ENCODE measurements around the gene NRXN3. TPM values are rescaled to one million over a fixed set of nuclear protein-coding genes. Genes with fewer than 3 reads are reported as not detected.

The NRXN3 gene
- total RNA-seq, 5 donors from 2014 or later (not counting 1 experiment from before 2014, with no cell fraction given) = not detected

DNA sequence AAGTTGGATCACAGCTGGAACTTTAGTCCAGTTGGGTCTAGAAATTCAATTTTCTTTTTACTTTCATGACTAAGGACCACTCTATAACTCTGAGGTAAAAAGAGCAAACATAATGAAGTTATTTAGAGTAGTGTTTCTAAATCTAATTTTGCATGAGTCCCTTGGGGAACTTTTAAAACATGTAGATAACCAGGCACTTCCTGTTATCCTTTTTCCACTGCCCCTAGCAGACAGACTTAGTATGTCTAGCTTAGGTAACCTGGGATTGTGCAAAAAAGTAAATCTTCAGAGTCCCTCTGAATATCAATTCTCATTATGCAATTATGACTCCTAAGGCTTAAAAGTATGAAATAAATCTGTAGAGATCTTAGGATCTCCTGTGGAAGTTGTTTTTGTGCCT lies 1669.9 kb downstream of the NRXN3 start:
- Mint-ChIP-seq H3K27ac (no peak overlapping the region), H3K36me3 (no peaks in the 10 kb centered on the region), H3K4me3 (no peak overlapping the region), H3K27me3 (no peaks in the 10 kb centered on the region), H3K4me1 (no peaks in the 10 kb centered on the region), H3K9me3 (peaks cover 0 to 3% (median 0%) of the 10 kb centered on the region in 3 donors)
- no peak overlapping the region for H3K27ac ChIP-seq (ENCODE audit: low read length)
- DNase-seq = no peak
- H3K4me3 ChIP-seq (ENCODE audit: control insufficient read depth in 1 of 2, extremely low read depth in 1 of 2, low read length in 1 of 2) = no peak overlapping the region
- H3K27me3 ChIP-seq (replicated peaks in 1 of 2; ENCODE audit: control insufficient read depth in 2 of 2, extremely low read depth in 1 of 2, insufficient read depth in 2 of 2, low read length in 1 of 2) = no peaks in the 10 kb centered on the region
- H3K36me3 ChIP-seq (ENCODE audit: control insufficient read depth in 2 of 2, extremely low read depth in 1 of 2, insufficient read depth in 1 of 2, low read length in 1 of 2) = no peaks in the 10 kb centered on the region
- ChIA-PET CTCF (no interaction called here), POLR2A (no interaction called here)
- no peaks in the 10 kb centered on the region for H3K9me3 ChIP-seq
- no peaks in the 10 kb centered on the region for H3K4me1 ChIP-seq (ENCODE audit: control insufficient read depth in 1 of 2, extremely low read depth in 1 of 2, insufficient read depth in 2 of 2, low read length in 2 of 2)
- no peak for ATAC-seq (replicated peaks in 1 of 4)

DNA sequence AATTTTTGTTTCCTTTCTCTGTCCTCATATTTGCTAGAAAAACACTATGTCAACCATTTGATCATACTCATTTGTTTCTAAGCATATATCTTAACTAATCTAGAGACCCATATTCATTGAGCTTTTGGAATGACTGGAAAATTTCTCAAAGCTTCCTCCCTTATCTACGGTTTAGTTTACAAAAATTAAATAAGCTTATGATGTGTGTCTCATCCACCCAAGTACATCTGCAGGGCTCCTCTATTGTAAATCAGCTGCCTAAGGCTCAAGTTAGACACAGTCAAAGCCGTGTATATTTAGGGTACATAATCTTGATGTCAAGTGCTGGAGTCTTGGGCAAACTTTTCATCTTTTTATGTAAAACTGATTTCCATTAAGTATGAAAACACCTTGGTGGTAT lies 1670.7 kb downstream of the NRXN3 start:
- no CpG with 5 or more reads among the region's 2 CpGs for WGBS (ENCODE audit: insufficient coverage)
- Mint-ChIP-seq H3K36me3 (no peaks in the 10 kb centered on the region), H3K4me1 (no peaks in the 10 kb centered on the region), H3K4me3 (no peak overlapping the region), H3K27ac (no peak overlapping the region), H3K27me3 (no peaks in the 10 kb centered on the region), H3K9me3 (peaks cover 0 to 3% (median 0%) of the 10 kb centered on the region in 3 donors)
- ATAC-seq (replicated peaks in 1 of 4) (no peak), DNase-seq (no peak)
- Histone ChIP-seq H3K4me3 (ENCODE audit: control insufficient read depth in 1 of 2, extremely low read depth in 1 of 2, low read length in 1 of 2) (no peak overlapping the region), H3K4me1 (ENCODE audit: control insufficient read depth in 1 of 2, extremely low read depth in 1 of 2, insufficient read depth in 2 of 2, low read length in 2 of 2) (no peaks in the 10 kb centered on the region), H3K36me3 (ENCODE audit: control insufficient read depth in 2 of 2, extremely low read depth in 1 of 2, insufficient read depth in 1 of 2, low read length in 1 of 2) (no peaks in the 10 kb centered on the region), H3K27me3 (replicated peaks in 1 of 2; ENCODE audit: control insufficient read depth in 2 of 2, extremely low read depth in 1 of 2, insufficient read depth in 2 of 2, low read length in 1 of 2) (no peaks in the 10 kb centered on the region), H3K9me3 (no peaks in the 10 kb centered on the region), H3K27ac (ENCODE audit: low read length) (no peak overlapping the region)
- POLR2A ChIA-PET = no interaction called here
- CTCF ChIA-PET = no interaction called here

DNA sequence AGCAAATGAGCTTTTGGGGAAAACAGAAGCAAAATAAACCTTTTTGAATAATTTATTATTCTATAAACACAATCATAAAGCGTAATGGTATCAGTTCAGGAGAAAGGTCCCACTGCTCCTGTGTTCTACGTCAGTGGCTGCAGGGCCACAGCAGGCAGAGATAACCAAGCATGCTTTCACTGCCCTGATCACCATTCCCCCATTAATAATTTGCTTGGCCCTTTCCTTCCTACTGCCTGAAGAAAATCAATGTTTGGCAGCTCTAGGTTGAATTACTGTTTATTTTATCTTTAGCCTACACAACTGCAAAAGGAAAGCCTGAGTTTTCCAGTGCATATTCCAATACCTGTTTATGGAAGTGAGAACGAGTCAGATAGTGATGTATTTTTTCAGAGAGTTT lies 1671.3 kb downstream of the NRXN3 start:
- Mint-ChIP-seq H3K4me3 (no peak overlapping the region), H3K27me3 (no peaks in the 10 kb centered on the region), H3K27ac (no peak overlapping the region), H3K4me1 (no peaks in the 10 kb centered on the region), H3K9me3 (peaks cover 0 to 3% (median 0%) of the 10 kb centered on the region in 3 donors), H3K36me3 (no peaks in the 10 kb centered on the region)
- 52% methylated on average over 3 of the region's 3 CpGs for WGBS (ENCODE audit: insufficient coverage)
- ChIA-PET POLR2A (no interaction called here), CTCF (no interaction called here)
- Histone ChIP-seq H3K27me3 (replicated peaks in 1 of 2; ENCODE audit: control insufficient read depth in 2 of 2, extremely low read depth in 1 of 2, insufficient read depth in 2 of 2, low read length in 1 of 2) (no peaks in the 10 kb centered on the region), H3K36me3 (ENCODE audit: control insufficient read depth in 2 of 2, extremely low read depth in 1 of 2, insufficient read depth in 1 of 2, low read length in 1 of 2) (no peaks in the 10 kb centered on the region), H3K9me3 (no peaks in the 10 kb centered on the region), H3K27ac (ENCODE audit: low read length) (no peak overlapping the region), H3K4me3 (ENCODE audit: control insufficient read depth in 1 of 2, extremely low read depth in 1 of 2, low read length in 1 of 2) (no peak overlapping the region), H3K4me1 (ENCODE audit: control insufficient read depth in 1 of 2, extremely low read depth in 1 of 2, insufficient read depth in 2 of 2, low read length in 2 of 2) (no peaks in the 10 kb centered on the region)
- DNase-seq (no peak), ATAC-seq (replicated peaks in 1 of 4) (no peak)

DNA sequence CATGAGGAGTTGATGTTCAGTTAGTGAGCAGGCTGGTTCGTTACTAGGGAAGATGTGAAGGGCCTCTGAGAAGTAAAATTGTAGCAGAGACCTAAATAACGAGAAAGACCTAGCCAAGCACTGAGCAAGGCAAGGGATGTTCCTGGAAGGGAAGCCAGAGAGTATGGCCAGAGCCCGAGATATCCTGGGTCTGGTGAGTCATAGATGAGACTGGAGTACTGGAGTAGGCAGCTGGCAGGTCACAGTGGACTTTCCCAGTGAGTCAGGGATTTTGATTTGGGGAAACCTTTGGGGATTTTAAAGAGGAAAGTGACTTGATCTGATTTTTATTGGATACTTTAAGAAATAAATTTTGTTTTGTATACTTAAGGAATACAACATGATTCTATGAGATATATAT lies 1672.1 kb downstream of the NRXN3 start:
- H3K4me1 ChIP-seq (ENCODE audit: control insufficient read depth in 1 of 2, extremely low read depth in 1 of 2, insufficient read depth in 2 of 2, low read length in 2 of 2) = no peaks in the 10 kb centered on the region
- WGBS (ENCODE audit: insufficient coverage) = 47% methylated on average over 3 of the region's 3 CpGs
- peaks cover 0 to 5% (median 3%) of the 10 kb centered on the region in 3 donors for H3K9me3 Mint-ChIP-seq
- ChIA-PET POLR2A (no interaction called here), CTCF (no interaction called here)
- ATAC-seq (replicated peaks in 1 of 4) (no peak), DNase-seq (no peak)
- no peaks in the 10 kb centered on the region for H3K4me1 Mint-ChIP-seq
- H3K27ac ChIP-seq (ENCODE audit: low read length) = no peak overlapping the region
- no peaks in the 10 kb centered on the region for H3K9me3 ChIP-seq
- no peak overlapping the region for H3K4me3 ChIP-seq (ENCODE audit: control insufficient read depth in 1 of 2, extremely low read depth in 1 of 2, low read length in 1 of 2)
- no peaks in the 10 kb centered on the region for H3K36me3 ChIP-seq (ENCODE audit: control insufficient read depth in 2 of 2, extremely low read depth in 1 of 2, insufficient read depth in 1 of 2, low read length in 1 of 2)
- no peaks in the 10 kb centered on the region for H3K36me3 Mint-ChIP-seq
- no peak overlapping the region for H3K27ac Mint-ChIP-seq
- H3K4me3 Mint-ChIP-seq = no peak overlapping the region
- no peaks in the 10 kb centered on the region for H3K27me3 Mint-ChIP-seq
- H3K27me3 ChIP-seq (replicated peaks in 1 of 2; ENCODE audit: control insufficient read depth in 2 of 2, extremely low read depth in 1 of 2, insufficient read depth in 2 of 2, low read length in 1 of 2) = no peaks in the 10 kb centered on the region

DNA sequence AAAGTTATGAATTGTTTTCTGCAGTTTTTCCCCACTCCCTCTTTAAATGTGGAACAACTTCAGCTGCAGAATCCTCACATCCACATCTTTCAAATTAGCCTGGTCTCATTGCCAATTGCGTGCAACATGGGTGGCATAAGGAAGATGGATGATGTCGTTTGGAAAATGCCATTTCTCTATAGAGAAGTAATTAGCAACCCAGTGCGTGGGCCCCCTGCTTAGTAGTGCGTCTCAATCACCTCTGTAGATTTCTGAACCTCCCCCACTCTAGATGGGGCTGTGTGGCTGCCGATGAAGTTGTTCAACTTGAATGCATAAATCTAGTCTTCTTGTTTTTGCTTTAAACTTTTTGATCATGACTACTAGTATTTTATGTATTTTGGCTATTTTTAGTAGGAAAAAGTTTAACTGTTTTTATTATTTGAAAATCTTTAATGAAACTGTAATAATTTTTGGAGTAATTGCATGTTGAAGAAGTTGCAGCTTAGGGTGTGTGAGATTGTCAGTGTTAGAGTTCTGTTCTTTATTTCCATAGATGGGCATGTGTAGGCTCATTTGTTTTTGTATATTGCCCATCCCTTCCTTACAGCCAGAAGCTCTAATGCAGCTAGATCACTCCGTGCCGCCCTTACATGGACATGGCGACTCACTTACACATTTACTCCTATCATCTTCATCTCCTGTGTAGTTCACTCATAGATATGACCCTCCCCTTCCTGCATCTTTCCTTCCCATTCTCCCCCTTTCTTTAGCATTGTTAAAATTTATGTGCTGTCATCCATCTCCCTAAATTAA lies 1683.0 kb downstream of the NRXN3 start:
- no peak overlapping the region for H3K4me3 Mint-ChIP-seq

DNA sequence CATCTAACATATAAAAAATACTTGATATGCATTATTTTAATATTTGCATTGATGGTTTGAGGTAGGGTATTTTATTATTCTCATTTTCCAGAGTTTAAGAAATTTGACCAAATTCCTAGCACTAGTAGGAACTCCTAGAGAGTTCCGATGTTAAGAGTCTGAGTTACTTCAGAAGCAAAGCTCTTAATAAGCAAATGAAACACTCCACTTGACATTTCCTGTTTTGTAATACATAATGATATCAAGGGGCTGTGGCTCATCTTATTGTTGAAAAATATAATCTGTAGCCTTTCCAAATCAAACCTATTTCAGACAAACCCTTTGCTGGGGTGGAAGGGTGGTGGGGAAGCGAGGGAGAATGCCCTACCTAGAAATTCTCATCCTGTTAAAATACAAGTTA lies 1685.6 kb downstream of the NRXN3 start:
- H3K9me3 ChIP-seq = no peaks in the 10 kb centered on the region
- no CpG with 5 or more reads among the region's 2 CpGs for WGBS (ENCODE audit: insufficient coverage)
- ChIA-PET POLR2A (interaction anchor here in 1 of 2 donors (0.7 kb wide), 1 partner anchor 60 kb away, joined by 3 read pairs; no protein-coding TSS in a partner anchor), CTCF (no interaction called here)
- Mint-ChIP-seq H3K36me3 (no peaks in the 10 kb centered on the region), H3K4me3 (no peak overlapping the region), H3K27ac (no peak overlapping the region), H3K27me3 (no peaks in the 10 kb centered on the region), H3K4me1 (no peaks in the 10 kb centered on the region), H3K9me3 (peaks cover 2 to 6% (median 6%) of the 10 kb centered on the region in 3 donors)
- H3K4me1 ChIP-seq (ENCODE audit: control insufficient read depth in 1 of 2, extremely low read depth in 1 of 2, insufficient read depth in 2 of 2, low read length in 2 of 2) = no peaks in the 10 kb centered on the region
- DNase-seq (no peak), ATAC-seq (replicated peaks in 1 of 4) (no peak)
- no peaks in the 10 kb centered on the region for H3K36me3 ChIP-seq (ENCODE audit: control insufficient read depth in 2 of 2, extremely low read depth in 1 of 2, insufficient read depth in 1 of 2, low read length in 1 of 2)
- no peak overlapping the region for H3K27ac ChIP-seq (ENCODE audit: low read length)
- H3K27me3 ChIP-seq (replicated peaks in 1 of 2; ENCODE audit: control insufficient read depth in 2 of 2, extremely low read depth in 1 of 2, insufficient read depth in 2 of 2, low read length in 1 of 2) = no peaks in the 10 kb centered on the region
- H3K4me3 ChIP-seq (ENCODE audit: control insufficient read depth in 1 of 2, extremely low read depth in 1 of 2, low read length in 1 of 2) = no peak overlapping the region

More for the DNA sequence above, 1683.0 kb downstream of the NRXN3 start:
- peaks cover 0 to 5% (median 3%) of the 10 kb centered on the region in 3 donors for H3K9me3 Mint-ChIP-seq
- Histone ChIP-seq H3K9me3 (no peaks in the 10 kb centered on the region), H3K4me1 (ENCODE audit: control insufficient read depth in 1 of 2, extremely low read depth in 1 of 2, insufficient read depth in 2 of 2, low read length in 2 of 2) (no peaks in the 10 kb centered on the region), H3K36me3 (ENCODE audit: control insufficient read depth in 2 of 2, extremely low read depth in 1 of 2, insufficient read depth in 1 of 2, low read length in 1 of 2) (no peaks in the 10 kb centered on the region), H3K4me3 (ENCODE audit: control insufficient read depth in 1 of 2, extremely low read depth in 1 of 2, low read length in 1 of 2) (no peak overlapping the region), H3K27ac (ENCODE audit: low read length) (no peak overlapping the region), H3K27me3 (replicated peaks in 1 of 2; ENCODE audit: control insufficient read depth in 2 of 2, extremely low read depth in 1 of 2, insufficient read depth in 2 of 2, low read length in 1 of 2) (no peaks in the 10 kb centered on the region)
- H3K4me1 Mint-ChIP-seq = no peaks in the 10 kb centered on the region
- 93% methylated on average over 3 of the region's 8 CpGs for WGBS (ENCODE audit: insufficient coverage)
- H3K27me3 Mint-ChIP-seq = no peaks in the 10 kb centered on the region
- POLR2A ChIA-PET = no interaction called here
- no peak overlapping the region for H3K27ac Mint-ChIP-seq
- DNase-seq = no peak
- H3K36me3 Mint-ChIP-seq = no peaks in the 10 kb centered on the region
- CTCF ChIA-PET = no interaction called here
- ATAC-seq (replicated peaks in 1 of 4) = no peak

DNA sequence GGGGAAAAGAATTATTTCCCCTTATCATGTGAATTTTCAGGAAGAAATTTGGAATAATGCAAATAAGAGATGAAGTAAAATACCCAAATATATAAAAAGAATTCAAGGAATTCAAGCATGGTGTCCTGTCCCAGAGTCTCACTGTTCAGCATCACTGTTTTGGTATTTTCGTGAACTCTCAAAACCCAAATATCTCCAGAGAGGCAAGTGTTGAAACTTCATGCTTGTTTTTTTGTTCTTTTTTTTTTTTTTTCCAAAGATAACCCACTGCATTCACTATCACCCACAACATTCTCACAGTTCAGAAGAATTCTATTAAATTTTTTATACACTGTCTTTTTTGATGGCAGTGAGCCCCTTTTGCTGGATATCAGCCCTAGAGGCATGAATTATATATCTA lies 1686.2 kb downstream of the NRXN3 start:
- WGBS (ENCODE audit: insufficient coverage) = no CpG with 5 or more reads among the region's 1 CpG
- no peaks in the 10 kb centered on the region for H3K4me1 ChIP-seq (ENCODE audit: control insufficient read depth in 1 of 2, extremely low read depth in 1 of 2, insufficient read depth in 2 of 2, low read length in 2 of 2)
- ChIA-PET POLR2A (no interaction called here), CTCF (no interaction called here)
- Mint-ChIP-seq H3K4me3 (no peak overlapping the region), H3K9me3 (peaks cover 2 to 6% (median 6%) of the 10 kb centered on the region in 3 donors), H3K27ac (no peak overlapping the region), H3K4me1 (no peaks in the 10 kb centered on the region), H3K36me3 (no peaks in the 10 kb centered on the region), H3K27me3 (no peaks in the 10 kb centered on the region)
- no peak for DNase-seq
- ATAC-seq (replicated peaks in 1 of 4) = no peak
- no peak overlapping the region for H3K4me3 ChIP-seq (ENCODE audit: control insufficient read depth in 1 of 2, extremely low read depth in 1 of 2, low read length in 1 of 2)
- H3K27me3 ChIP-seq (replicated peaks in 1 of 2; ENCODE audit: control insufficient read depth in 2 of 2, extremely low read depth in 1 of 2, insufficient read depth in 2 of 2, low read length in 1 of 2) = no peaks in the 10 kb centered on the region
- no peaks in the 10 kb centered on the region for H3K36me3 ChIP-seq (ENCODE audit: control insufficient read depth in 2 of 2, extremely low read depth in 1 of 2, insufficient read depth in 1 of 2, low read length in 1 of 2)
- no peaks in the 10 kb centered on the region for H3K9me3 ChIP-seq
- no peak overlapping the region for H3K27ac ChIP-seq (ENCODE audit: low read length)
